ENCODE data around the gene AKAP1. TPM values are rescaled to one million over a fixed set of nuclear protein-coding genes. Genes with fewer than 3 reads are reported as not detected.

The AKAP1 gene
- total RNA-seq, 4 donors from 2014 or later, result 57.5 to 174 (median 117) TPM

DNA sequence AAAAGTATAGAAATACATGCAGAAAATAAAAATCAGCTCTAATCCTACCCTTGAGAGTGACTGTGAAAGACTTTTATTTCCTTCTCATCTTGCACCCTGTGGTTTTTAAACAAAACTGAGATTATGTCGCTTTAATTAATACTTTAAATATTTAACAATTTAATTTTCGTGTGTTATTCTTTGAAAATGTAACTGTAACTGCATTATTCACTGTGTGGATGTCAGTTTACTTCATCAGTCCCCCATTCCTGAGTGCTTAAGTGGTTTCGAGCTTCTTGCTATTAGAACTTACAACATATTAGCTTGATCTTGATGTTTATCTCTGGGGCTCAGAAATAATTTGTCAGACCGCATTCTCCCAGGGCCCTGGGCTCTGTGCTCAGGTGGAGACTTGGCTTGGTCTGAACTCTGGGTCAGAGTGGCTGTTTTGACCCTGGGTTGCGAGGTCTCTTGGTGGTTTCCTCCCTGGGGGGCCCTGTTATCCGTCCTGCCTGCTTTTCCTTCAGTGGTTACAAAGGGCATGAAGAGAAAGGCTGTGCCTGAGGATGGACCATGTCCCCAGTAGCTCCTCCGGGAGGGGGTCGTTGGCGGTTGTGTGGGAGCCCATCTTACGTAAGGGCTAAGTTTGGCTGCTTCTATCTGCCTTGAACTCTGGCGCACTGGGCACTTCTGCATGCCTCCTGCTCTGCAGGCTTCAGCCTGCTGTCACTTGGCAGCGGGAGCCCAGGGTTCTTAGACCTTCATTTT, 25.7 kb downstream of the AKAP1 start:
- peak overlapping the region; percentile 93 to 99 (median 95) for H3K27ac ChIP-seq
- DNase-seq, result no peak
- H3K36me3 ChIP-seq, result peaks cover 0 to 35% of the 10 kb centered on the region in 2 donors
- in situ Hi-C loops (cut with MboI; ENCODE audit: low sequenced_read_pairs in 4 of 4) (loop anchor here in 1 of 4 donors (25.0 kb wide), 1 partner anchor 1002 kb away; no protein-coding TSS in a partner anchor), intact Hi-C loops (cut with DNase I; ENCODE audit: low total_unique reads) (loop anchor here (2.0 to 10.0 kb wide), 2 partner anchors 56 to 106 kb away; no protein-coding TSS in a partner anchor)
- H3K9me3 ChIP-seq, result no peaks in the 10 kb centered on the region
- H3K4me1 ChIP-seq, result peaks cover 51 to 67% of the 10 kb centered on the region in 2 donors
- no peak for ATAC-seq
- H3K27me3 ChIP-seq, result no peaks in the 10 kb centered on the region
- TF ChIP-seq, protein P1, sequence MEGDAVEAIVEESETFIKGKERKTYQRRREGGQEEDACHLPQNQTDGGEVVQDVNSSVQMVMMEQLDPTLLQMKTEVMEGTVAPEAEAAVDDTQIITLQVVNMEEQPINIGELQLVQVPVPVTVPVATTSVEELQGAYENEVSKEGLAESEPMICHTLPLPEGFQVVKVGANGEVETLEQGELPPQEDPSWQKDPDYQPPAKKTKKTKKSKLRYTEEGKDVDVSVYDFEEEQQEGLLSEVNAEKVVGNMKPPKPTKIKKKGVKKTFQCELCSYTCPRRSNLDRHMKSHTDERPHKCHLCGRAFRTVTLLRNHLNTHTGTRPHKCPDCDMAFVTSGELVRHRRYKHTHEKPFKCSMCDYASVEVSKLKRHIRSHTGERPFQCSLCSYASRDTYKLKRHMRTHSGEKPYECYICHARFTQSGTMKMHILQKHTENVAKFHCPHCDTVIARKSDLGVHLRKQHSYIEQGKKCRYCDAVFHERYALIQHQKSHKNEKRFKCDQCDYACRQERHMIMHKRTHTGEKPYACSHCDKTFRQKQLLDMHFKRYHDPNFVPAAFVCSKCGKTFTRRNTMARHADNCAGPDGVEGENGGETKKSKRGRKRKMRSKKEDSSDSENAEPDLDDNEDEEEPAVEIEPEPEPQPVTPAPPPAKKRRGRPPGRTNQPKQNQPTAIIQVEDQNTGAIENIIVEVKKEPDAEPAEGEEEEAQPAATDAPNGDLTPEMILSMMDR (IDR thresholded peaks at IDR 0.05 in 4 of 5, conservative IDR thresholded peaks at IDR 0.05 in 1 of 5), result no peak
- TF ChIP-seq POLR2A (IDR thresholded peaks at IDR 0.05), result no peak
- no peak overlapping the region for H3K4me3 ChIP-seq

DNA sequence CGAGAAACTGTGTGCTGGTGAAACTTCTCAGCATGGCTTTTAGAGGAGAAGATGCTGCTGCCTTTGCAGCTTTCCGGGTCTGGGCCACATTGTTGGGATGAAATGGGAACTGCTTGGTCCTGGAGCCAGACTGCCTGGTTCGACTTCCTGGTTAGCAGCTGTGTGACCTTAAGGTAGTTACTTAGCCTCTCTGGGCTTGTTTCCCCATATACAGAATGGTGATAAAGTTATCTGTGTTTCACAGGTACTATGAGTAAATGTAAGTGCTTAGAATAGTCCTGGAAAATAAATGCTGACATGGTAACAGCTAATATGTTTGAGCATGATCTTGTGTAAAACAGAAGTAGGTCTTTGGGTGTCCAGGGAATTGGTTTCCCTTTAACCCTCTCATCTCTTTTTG, 26.3 kb downstream of the AKAP1 start:
- Histone ChIP-seq H3K27ac (peak overlapping the region; percentile 93 to 99 (median 95)), H3K4me3 (no peak overlapping the region), H3K4me1 (peaks cover 51 to 61% of the 10 kb centered on the region in 2 donors), H3K27me3 (no peaks in the 10 kb centered on the region), H3K36me3 (peaks cover 0 to 41% of the 10 kb centered on the region in 2 donors), H3K9me3 (no peaks in the 10 kb centered on the region)
- TF ChIP-seq, protein P1 (IDR thresholded peaks at IDR 0.05 in 4 of 5, conservative IDR thresholded peaks at IDR 0.05 in 1 of 5), result no peak
- TF ChIP-seq POLR2A (IDR thresholded peaks at IDR 0.05), result no peak
- DNase-seq, result no peak
- intact Hi-C loops (cut with DNase I; ENCODE audit: low total_unique reads) (loop anchor here (2.0 to 10.0 kb wide), 2 partner anchors 57 to 107 kb away; no protein-coding TSS in a partner anchor), in situ Hi-C loops (cut with MboI; ENCODE audit: low sequenced_read_pairs in 4 of 4) (loop anchor here in 1 of 4 donors (25.0 kb wide), 1 partner anchor 1001 kb away; no protein-coding TSS in a partner anchor)
- no peak for ATAC-seq

DNA sequence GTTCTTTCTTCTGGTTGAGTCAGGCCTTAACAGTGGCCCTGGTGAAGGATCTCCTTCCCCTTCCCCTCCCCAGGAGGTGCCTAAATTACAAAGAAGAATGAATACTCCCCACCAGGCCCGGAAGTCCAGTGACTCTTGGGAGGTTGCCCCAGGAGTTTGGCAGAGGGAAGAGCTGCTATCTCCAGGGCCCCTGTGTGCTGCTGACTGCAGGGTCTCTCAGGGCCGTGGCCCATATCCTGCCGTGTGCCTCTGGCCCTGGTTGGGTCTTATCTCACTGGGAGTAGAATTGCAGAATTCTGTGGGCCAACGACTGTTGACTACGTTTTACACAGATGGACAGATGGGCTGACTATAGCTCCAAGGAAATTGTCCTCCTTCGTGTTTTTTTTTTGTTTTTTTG, 28.0 kb downstream of the AKAP1 start:
- in situ Hi-C loops (cut with MboI; ENCODE audit: low sequenced_read_pairs in 4 of 4), result loop anchor here in 1 of 4 donors (25.0 kb wide), 1 partner anchor 999 kb away; no protein-coding TSS in a partner anchor
- peaks cover 0 to 57% of the 10 kb centered on the region in 2 donors for H3K36me3 ChIP-seq
- intact Hi-C loops (cut with DNase I; ENCODE audit: low total_unique reads), result loop anchor here (10.0 kb wide), 1 partner anchor 108 kb away; no protein-coding TSS in a partner anchor

DNA sequence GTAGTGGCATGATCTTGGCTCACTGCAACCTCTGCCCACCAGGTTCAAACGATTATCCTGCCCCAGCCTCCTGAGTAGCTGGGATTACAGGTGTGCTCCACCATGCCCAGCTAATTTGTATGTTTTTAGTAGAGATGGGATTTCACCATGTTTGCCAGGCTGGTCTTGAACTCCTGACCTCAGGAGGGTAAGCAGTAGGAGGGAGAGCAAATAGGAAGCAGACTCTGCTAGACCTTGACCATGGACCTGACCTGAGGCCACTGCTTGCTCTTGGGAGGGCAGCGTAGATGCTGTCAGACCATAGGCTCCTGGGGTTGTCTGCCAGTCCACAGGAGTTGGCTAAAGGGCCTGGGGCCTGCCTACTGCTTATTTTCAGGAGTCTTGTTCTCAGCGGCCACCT, 28.6 kb downstream of the AKAP1 start:
- Histone ChIP-seq H3K9me3 (no peaks in the 10 kb centered on the region), H3K4me1 (peaks cover 31 to 39% of the 10 kb centered on the region in 2 donors), H3K27ac (peak overlapping the region; percentile 35 to 59 (median 50)), H3K4me3 (no peak overlapping the region), H3K36me3 (peaks cover 0 to 64% of the 10 kb centered on the region in 2 donors), H3K27me3 (no peaks in the 10 kb centered on the region)
- DNase-seq, result no peak
- in situ Hi-C loops (cut with MboI; ENCODE audit: low sequenced_read_pairs in 4 of 4) (loop anchor here in 1 of 4 donors (25.0 kb wide), 1 partner anchor 999 kb away; no protein-coding TSS in a partner anchor), intact Hi-C loops (cut with DNase I; ENCODE audit: low total_unique reads) (loop anchor here (10.0 kb wide), 1 partner anchor 109 kb away; no protein-coding TSS in a partner anchor)
- ATAC-seq, result no peak
- TF ChIP-seq, protein P1 (IDR thresholded peaks at IDR 0.05 in 4 of 5, conservative IDR thresholded peaks at IDR 0.05 in 1 of 5), result no peak
- TF ChIP-seq POLR2A (IDR thresholded peaks at IDR 0.05), result no peak

More for the DNA sequence above, 28.0 kb downstream of the AKAP1 start:
- no peak for ATAC-seq
- H3K9me3 ChIP-seq, result no peaks in the 10 kb centered on the region
- H3K27me3 ChIP-seq, result no peaks in the 10 kb centered on the region
- peaks cover 37 to 45% of the 10 kb centered on the region in 2 donors for H3K4me1 ChIP-seq
- no peak overlapping the region for H3K4me3 ChIP-seq
- DNase-seq, result no peak
- no peak for TF ChIP-seq POLR2A (IDR thresholded peaks at IDR 0.05)
- TF ChIP-seq, protein P1 (IDR thresholded peaks at IDR 0.05 in 4 of 5, conservative IDR thresholded peaks at IDR 0.05 in 1 of 5), result no peak
- H3K27ac ChIP-seq, result peak overlapping the region in 3 of 4 donors; percentile 14 to 95 (median 32)

All from gastrocnemius medialis (tissue), 4 donors.